Breast epithelium (tissue), 3 donors: ENCODE data around the gene GFPT2.

Source experiments
- CTCF ChIP-seq, 3 donors: fragments of 450-650 bp; IDR thresholded peaks; one replicate each; pipeline ENCODE4 v1.5.1; 2016 to 2017; ENCODE audit warnings: antibody characterized with exemption in 3 of 3, mild to moderate bottlenecking in 3 of 3, moderate library complexity in 3 of 3
- POLR2A ChIP-seq: fragments of 450-650 bp; IDR thresholded peaks from one replicate; pipeline ENCODE4 v1.6.1; 2016; ENCODE audit warnings: antibody characterized with exemption, mild to moderate bottlenecking, moderate library complexity
- POLR2AphosphoS5 ChIP-seq, 3 donors: sonication (generic); formaldehyde crosslinking; IDR thresholded peaks; one replicate each; pipeline ENCODE4 v1.6.1; 2017; ENCODE audit warnings: antibody characterized with exemption in 3 of 3

- no peak for TF ChIP-seq POLR2AphosphoS5 (IDR thresholded peaks at IDR 0.05)
- TF ChIP-seq CTCF (IDR thresholded peaks at IDR 0.05), result no peak
- no peak for TF ChIP-seq POLR2A
Measured at GRCh38 chr5:180331647-180331950, 21.5 kb downstream of the GFPT2 start.
